ENCODE results near the gene LRRTM3.

GRCh38 chr10:67049988-67050387 lies 124.2 kb downstream of the LRRTM3 start:
- TF ChIP-seq SUZ12 (IDR thresholded peaks at IDR 0.05; ENCODE audit: extremely low read depth, insufficient read depth, insufficient read length) (no peak), YY1 (IDR thresholded peaks at IDR 0.05; ENCODE audit: insufficient read depth, insufficient read length) (no peak), ZNF274 (IDR thresholded peaks at IDR 0.05; ENCODE audit: low read depth, low read length) (no peak)
